ENCODE measurements around the gene ZNF778.
"Not testable (repeated sequence)": the region's sequence is repeated elsewhere in the genome, so short reads cannot be mapped to it uniquely, and the experiment has no call there.

The ZNF778 gene

GRCh38 chr16:89257757-89258465 lies 40.4 kb downstream of the ZNF778 start:
- no peak for DNase-seq

- DNase-seq = not testable (repeated sequence)
Measured at GRCh38 chr16:89259901-89260300, 42.4 kb downstream of the ZNF778 start.

GRCh38 chr16:89261691-89262563 lies 44.4 kb downstream of the ZNF778 start:
- DNase-seq = no peak

DNA sequence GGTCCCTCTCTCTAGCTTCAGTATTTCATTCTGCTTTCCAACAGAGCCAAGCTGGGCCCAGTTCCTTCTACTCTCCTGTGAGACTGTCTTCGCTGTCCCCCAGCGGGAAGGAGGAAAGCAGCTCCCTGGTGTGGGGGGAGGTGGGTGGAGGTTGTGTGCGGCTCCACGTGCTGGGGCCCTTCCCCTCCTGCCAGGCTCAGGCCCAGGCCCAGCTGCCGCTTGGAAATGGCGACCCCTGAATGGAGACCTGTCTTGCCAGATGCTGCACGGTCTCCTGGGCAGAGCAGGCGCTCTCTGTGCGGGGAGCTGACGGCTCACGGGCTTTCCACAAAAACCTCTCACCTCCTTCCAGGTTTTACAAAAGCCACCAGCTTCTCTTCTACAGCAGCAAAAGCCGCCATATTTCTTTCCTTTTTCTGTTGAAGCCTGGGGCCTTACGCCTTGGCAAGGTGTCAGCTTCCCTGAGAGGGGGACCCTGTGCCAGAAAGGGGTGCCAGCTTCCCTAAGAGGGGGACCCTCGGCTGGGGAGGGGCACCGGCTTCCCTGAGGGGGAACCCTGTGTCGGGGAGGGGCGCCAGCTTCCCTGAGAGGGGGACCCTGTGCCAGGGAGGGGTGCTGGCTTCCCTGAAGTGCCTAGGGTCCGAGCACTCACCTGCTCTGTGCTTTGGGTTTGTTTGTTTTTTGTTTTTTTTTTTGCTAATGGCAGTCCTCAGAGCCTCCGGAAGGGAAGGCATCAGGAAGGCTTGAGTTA lies 47.5 kb downstream of the ZNF778 start:
- DNase-seq = no peak

- no peak for DNase-seq
Measured at GRCh38 chr16:89265647-89266046, 48.1 kb downstream of the ZNF778 start.

- no peak for DNase-seq
Measured at GRCh38 chr16:89266521-89267134, 49.1 kb downstream of the ZNF778 start.

GRCh38 chr16:89267746-89268145 lies 50.2 kb downstream of the ZNF778 start:
- DNase-seq = not testable (repeated sequence)

DNA sequence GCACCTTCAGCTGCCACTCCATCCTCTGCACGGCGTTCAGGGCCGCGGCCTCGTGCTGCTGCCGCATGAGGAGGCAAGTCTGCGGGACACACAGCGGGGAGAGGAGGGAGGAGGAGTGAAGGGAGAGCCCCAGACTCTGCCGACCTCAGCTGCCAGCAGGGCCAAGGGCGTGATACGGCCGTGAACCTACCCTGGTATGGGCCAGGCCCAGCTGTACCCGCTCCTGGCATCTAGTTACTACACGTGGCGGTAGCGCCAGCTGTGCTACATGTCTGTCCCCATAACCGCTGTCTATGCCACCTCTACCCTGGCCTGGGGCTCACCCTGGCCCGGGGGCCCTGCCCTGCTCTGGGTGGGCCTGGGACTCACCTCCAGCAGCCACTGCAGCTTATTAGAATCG lies 51.1 kb downstream of the ZNF778 start:
- no peak for DNase-seq

GRCh38 chr16:89268987-89269735 lies 51.7 kb downstream of the ZNF778 start:
- DNase-seq = no peak

GRCh38 chr16:89269805-89270665 lies 52.5 kb downstream of the ZNF778 start:
- no peak for DNase-seq

DNA sequence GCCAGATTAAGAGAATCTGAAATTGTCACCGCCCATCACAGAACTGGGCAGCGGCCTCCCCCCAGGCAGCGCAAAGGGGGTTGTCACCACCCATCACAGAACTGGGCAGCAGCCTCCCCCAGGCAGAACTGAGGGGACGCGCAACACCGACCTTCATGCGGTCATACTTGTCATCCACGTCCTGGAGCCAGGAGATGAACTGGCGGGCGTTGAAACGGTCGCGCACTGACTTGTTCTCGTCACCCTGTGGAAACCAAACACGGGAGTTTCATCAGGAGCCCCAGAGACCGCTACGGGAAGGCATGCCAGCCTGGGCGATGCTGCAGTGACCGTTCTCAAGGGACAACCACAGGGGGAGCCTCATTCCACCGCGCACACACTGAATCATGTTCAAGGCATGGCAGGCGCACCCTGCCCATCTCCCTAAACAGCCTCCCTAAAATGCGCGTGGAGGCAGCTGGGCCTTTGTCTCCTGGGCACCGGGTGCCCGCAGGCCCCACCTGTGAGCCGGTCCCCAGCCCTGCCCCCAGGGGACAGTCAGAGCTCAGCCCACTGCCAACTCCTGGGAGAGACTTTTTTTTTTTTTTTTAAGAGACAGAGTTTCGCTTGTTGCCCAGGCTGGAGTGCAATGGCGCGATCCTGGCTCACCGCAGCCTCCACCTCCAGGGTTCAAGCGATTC lies 53.3 kb downstream of the ZNF778 start:
- no peak for DNase-seq

DNA sequence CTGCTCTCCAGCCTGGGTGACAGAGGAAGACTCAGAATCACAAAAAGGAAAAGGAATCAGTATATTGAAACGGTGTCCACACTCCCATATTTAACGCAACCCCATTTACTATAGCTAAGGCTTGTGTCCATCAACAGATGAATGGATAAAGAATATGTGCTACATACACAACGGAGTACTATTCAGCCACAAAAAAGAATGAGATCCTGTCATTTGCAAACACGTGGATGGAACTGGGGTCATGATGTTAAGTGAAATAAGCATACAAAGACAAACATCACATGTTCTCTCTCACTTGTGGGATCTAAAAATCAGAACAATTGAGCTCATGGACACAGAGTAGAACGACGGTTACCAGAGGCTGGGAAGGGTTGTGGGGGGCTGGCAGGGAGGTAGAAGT lies 55.1 kb downstream of the ZNF778 start:
- no peak for DNase-seq

DNA sequence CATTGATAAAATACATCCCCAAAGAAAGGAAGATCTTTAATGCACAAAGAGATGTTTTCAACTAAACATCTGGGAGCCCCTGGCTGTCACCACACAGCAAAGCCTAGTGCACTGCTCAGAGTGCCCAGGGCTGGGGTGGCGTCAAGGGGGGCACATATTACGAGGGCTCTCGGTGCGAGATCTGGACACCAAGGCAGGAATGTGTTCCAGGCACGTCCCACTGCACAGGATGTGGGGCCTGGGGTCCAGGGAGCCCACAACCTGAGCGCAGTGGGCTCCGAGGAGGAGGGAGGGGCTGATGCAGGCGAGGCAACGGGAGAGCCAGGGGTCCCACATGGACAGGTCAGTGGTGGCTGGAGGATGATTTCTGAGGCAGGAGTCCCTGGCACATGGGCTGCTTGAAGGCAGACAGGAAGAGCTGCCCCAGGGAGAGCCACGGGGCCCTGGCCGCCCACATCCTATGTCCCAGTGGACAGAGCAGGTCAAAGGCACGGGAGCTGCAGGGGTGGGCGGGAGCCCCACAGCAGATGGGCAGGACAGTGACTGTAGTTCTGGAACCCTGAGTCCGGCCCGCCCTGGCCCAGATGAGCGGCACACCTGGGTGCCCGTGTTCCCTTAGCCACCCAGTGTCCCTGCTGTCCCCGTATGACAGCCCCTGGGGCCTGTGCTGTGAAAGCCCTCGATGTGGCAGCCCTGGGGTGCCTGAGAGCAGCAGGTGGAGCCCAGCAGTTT lies 56.4 kb downstream of the ZNF778 start:
- DNase-seq = no peak

DNA sequence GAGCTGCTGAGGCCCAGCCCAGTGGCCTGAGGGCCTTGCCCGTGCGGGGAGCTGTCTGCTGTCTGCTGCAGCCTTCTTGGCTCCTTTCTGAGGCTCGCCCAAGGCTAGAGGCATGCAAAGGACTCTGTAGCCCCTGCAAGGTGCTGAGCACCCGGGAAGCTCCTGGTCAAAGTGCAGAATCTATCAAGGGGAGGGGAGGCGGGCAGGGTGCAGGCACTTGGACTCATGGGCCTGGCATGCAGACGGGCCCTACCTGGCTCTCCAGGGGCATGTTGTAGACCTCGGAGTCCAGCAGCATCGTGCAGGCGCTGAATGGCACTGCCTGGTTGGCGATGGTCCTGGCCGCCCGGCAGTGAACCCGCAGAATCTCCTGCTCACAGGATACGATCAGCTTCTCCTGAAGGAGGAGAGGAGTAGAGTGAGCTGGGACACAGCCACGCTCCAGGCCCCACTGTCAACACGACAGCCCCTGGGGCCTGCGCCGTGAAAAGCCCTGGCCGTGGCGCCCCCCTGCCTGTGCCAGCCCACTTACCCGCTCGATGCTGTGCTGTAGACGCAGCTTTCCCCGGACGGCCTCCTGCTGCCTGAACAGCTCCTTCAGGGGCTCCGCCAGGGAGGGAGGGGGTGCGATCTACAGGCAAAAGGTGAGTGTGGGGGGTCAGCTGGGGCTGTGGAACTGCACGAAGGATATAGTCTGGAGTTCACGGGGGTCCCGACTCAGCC lies 57.2 kb downstream of the ZNF778 start:
- DNase-seq = no peak

GRCh38 chr16:89275284-89275584 lies 57.7 kb downstream of the ZNF778 start:
- no peak for DNase-seq

GRCh38 chr16:89275837-89276720 lies 58.6 kb downstream of the ZNF778 start:
- no peak for DNase-seq

GRCh38 chr16:89277049-89277448 lies 59.5 kb downstream of the ZNF778 start:
- no peak for DNase-seq

DNA sequence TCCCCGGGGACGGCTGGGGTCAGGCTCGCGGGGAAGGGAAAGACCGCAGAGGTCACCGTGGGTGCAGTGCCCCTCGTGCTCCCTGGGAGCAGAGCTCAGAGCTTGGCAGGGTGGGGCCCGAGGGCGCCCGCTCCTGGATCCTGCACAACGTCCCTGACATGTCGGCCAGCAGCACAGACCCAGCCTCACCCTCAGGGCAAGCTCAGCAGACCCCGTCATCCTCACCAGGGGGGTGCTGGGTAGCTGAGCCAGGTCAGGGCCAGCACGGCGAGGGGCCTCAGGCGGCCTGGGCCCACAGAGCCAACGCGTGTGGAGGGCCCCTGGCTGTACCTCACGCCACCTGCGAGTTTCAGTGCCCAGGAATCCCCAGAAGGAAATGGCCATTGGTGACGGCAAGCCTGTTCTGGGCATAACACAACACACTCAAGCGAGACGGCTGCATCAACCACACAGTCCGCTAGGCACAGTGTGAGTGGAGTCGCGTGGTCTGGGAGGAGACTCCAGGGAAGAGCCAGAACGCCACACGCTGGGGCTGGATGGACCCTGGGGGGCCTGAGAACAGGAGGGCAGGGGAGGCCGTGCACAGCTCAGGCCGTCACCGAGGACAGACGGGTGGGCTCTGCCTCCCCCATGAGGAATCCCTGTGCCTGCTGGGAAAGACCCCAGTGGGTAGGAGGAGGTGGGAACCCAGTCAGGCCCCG lies 60.3 kb downstream of the ZNF778 start:
- DNase-seq = no peak

Data from activated CD4-positive, CD25-positive, alpha-beta regulatory T cell treated with anti-CD3 and anti-CD28 coated beads, Interleukin-2, amount 50 U/mL, for 72 hours (primary cell).